Measurements from ENCODE around the gene KAT6B.

GRCh38 chr10:74784462-74784861, 41.9 kb upstream of the KAT6B start:
- no peak for TF ChIP-seq POLR2AphosphoS5 (IDR thresholded peaks at IDR 0.05)
- TF ChIP-seq REST (IDR thresholded peaks at IDR 0.05; ENCODE audit: borderline replicate concordance) = no peak
- TF ChIP-seq CTCF (IDR thresholded peaks at IDR 0.05; ENCODE audit: poor library complexity, severe bottlenecking) = no peak
- no peak for TF ChIP-seq TAF1 (IDR thresholded peaks at IDR 0.05; ENCODE audit: low read depth)
- no peak for TF ChIP-seq EP300 (conservative IDR thresholded peaks at IDR 0.05; ENCODE audit: poor library complexity, severe bottlenecking)
- no peak for TF ChIP-seq RAD21 (conservative IDR thresholded peaks at IDR 0.05)
- TF ChIP-seq EZH2 (IDR thresholded peaks at IDR 0.05; ENCODE audit: borderline replicate concordance, insufficient read depth, low read length, poor library complexity, severe bottlenecking) = no peak
- no peak for TF ChIP-seq SMC3 (conservative IDR thresholded peaks at IDR 0.05; ENCODE audit: poor library complexity)
- no peak for TF ChIP-seq MXI1 (conservative IDR thresholded peaks at IDR 0.05; ENCODE audit: poor library complexity, severe bottlenecking)
